Endothelial cell of umbilical vein (primary cell): ENCODE results near the gene MBD1. TPM values are rescaled to one million over a fixed set of nuclear protein-coding genes. Genes with fewer than 3 reads are reported as not detected.

ENCODE experiments used
- BruUV-seq: library from RNA; stranded (reverse); fragments of 400-500 nt; replicated peaks from 2 replicates; lab custom pipeline; 2021; lab: Mats Ljungman, UMichigan
- CTCF ChIA-PET: fragments of 300-600, 350-600 bp; sonication (Branson Sonifier 250); formaldehyde crosslinking; loops from one replicate; lab custom pipeline; 2021; ENCODE audit warnings: antibody characterized with exemption, inconsistent platforms; lab: Charles Lee
- POLR2A ChIA-PET: fragments of 300-600, 350-600 bp; sonication (Branson Sonifier 250); formaldehyde crosslinking; loops from one replicate; lab custom pipeline; 2021; ENCODE audit warnings: antibody characterized with exemption, inconsistent platforms; lab: Charles Lee
- DNase-seq: peaks from one replicate; pipeline ENCODE4 v3.0.0-alpha.2; 2011; ENCODE audit warnings: low read depth, low spot score
- FAIRE-seq: peaks from 2 replicates; lab custom pipeline; 2011; peaks lifted over from hg19 to GRCh38; lab: Jason Lieb, UNC
- H2AFZ ChIP-seq: 2 replicates; pipeline ENCODE4 v1.6.0; 2012; ENCODE audit warnings: low read depth, low read length, control low read depth, inconsistent platforms
- H3K27ac ChIP-seq: 2 replicates; pipeline ENCODE4 v1.5.1; 2011; ENCODE audit warnings: low read depth, mild to moderate bottlenecking, control low read depth, low read length, moderate library complexity; ENCODE audit not compliant: insufficient read depth
- H3K27me3 ChIP-seq, 2 experiments: 2 replicates each; pipeline versions ENCODE4 v1.6.0 to v1.6.1; 2011; ENCODE audit warnings: low read length in 2 of 2, mixed read lengths in 1 of 2; ENCODE audit not compliant: control insufficient read depth in 2 of 2, insufficient read depth in 2 of 2
- H3K36me3 ChIP-seq, 2 experiments: 2 replicates in 1 of 2; 3 replicates in 1 of 2; pipeline ENCODE4 v1.5.1; 2011; ENCODE audit warnings: low read length in 2 of 2, mild to moderate bottlenecking in 1 of 2, moderate library complexity in 1 of 2; ENCODE audit not compliant: control insufficient read depth in 2 of 2, insufficient read depth in 2 of 2; ENCODE audit errors: extremely low read depth in 1 of 2
- H3K4me1 ChIP-seq: 3 replicates; pipeline ENCODE4 v1.5.1; 2011; ENCODE audit warnings: mild to moderate bottlenecking, low read length; ENCODE audit not compliant: control insufficient read depth, insufficient read depth; ENCODE audit errors: extremely low read depth
- H3K4me2 ChIP-seq: 2 replicates; pipeline ENCODE4 v1.6.1; 2011; ENCODE audit warnings: low read length, control low read depth, mixed read lengths; ENCODE audit not compliant: insufficient read depth
- H3K4me3 ChIP-seq, 3 experiments: fragments of 200-600 bp in 1 of 3; sonication (generic), shearing (Covaris generic) in 1 of 3; replicated peaks in 1 of 3; 2 replicates each; pipeline ENCODE4 v1.5.1; 2011 to 2016; ENCODE audit warnings: control low read depth in 3 of 3, low read length in 3 of 3, mild to moderate bottlenecking in 2 of 3, inconsistent platforms in 1 of 3, low read depth in 1 of 3, moderate library complexity in 1 of 3; ENCODE audit not compliant: insufficient read depth in 1 of 3
- H3K79me2 ChIP-seq: 2 replicates; pipeline ENCODE4 v1.6.0; 2012; ENCODE audit warnings: low read length, inconsistent platforms; ENCODE audit not compliant: control insufficient read depth, insufficient read depth
- H3K9ac ChIP-seq: replicated peaks from 2 replicates; pipeline ENCODE3; 2011; ENCODE audit warnings: low read length, control low read depth; ENCODE audit not compliant: insufficient read depth; ENCODE audit errors: extremely low read depth
- H3K9me1 ChIP-seq: replicated peaks from 3 replicates; pipeline ENCODE4 v1.6.0; 2011; ENCODE audit warnings: mild to moderate bottlenecking, low read length; ENCODE audit not compliant: control insufficient read depth, insufficient read depth; ENCODE audit errors: extremely low read depth
- H3K9me3 ChIP-seq: replicated peaks from 2 replicates; pipeline ENCODE4 v1.5.1; 2012; ENCODE audit warnings: low read length, inconsistent platforms; ENCODE audit not compliant: control insufficient read depth, insufficient read depth
- H4K20me1 ChIP-seq: replicated peaks from 2 replicates; pipeline ENCODE3; 2011; ENCODE audit warnings: mild to moderate bottlenecking, low read length; ENCODE audit not compliant: control insufficient read depth, insufficient read depth; ENCODE audit errors: extremely low read depth
- CTCF ChIP-seq, 2 donors: IDR thresholded peaks; 1 replicate in 1 of 2; 2 replicates in 1 of 2; pipeline ENCODE4 v1.5.1; 2011; ENCODE audit warnings: low read length in 2 of 2, mild to moderate bottlenecking in 2 of 2, moderate library complexity in 2 of 2, control low read depth in 1 of 2, inconsistent platforms in 1 of 2, low read depth in 1 of 2; ENCODE audit not compliant: insufficient read depth in 1 of 2; ENCODE audit errors: extremely low read depth in 1 of 2
- EZH2 ChIP-seq: IDR thresholded peaks from 2 replicates; pipeline ENCODE4 v1.6.1; 2012; ENCODE audit warnings: borderline replicate concordance, low read depth, mild to moderate bottlenecking, moderate library complexity, low read length, inconsistent platforms; ENCODE audit not compliant: severe bottlenecking
- FOS ChIP-seq: IDR thresholded peaks from 2 replicates; pipeline ENCODE4 v1.6.1; 2011; ENCODE audit warnings: mild to moderate bottlenecking, low read length, moderate library complexity, borderline replicate concordance; ENCODE audit not compliant: insufficient read depth
- GATA2 ChIP-seq: IDR thresholded peaks from 2 replicates; pipeline ENCODE4 v1.7.0; 2011; ENCODE audit warnings: low read depth, mild to moderate bottlenecking, moderate library complexity, mixed read lengths, low read length; ENCODE audit not compliant: insufficient read length, insufficient read depth
- JUN ChIP-seq: IDR thresholded peaks from 2 replicates; pipeline ENCODE4 v1.6.1; 2011; ENCODE audit warnings: borderline replicate concordance, low read depth; ENCODE audit not compliant: insufficient read length, insufficient read depth
- MYC ChIP-seq: IDR thresholded peaks from one replicate; pipeline ENCODE4 v1.6.1; 2011; ENCODE audit warnings: mild to moderate bottlenecking, low read depth, low read length
- POLR2A ChIP-seq: IDR thresholded peaks from 2 replicates; pipeline ENCODE4 v1.6.1; 2012; ENCODE audit warnings: low read depth, mild to moderate bottlenecking, control low read depth, low read length
- POLR2AphosphoS5 ChIP-seq: IDR thresholded peaks from 2 replicates; pipeline ENCODE4 v1.6.1; 2012; ENCODE audit warnings: low read depth, mild to moderate bottlenecking, control low read depth, low read length, moderate library complexity; ENCODE audit not compliant: insufficient read depth
- dilution Hi-C: fragments of 300-500 bp; cut with MboI; formaldehyde crosslinking; loops from one replicate; pipeline ENCODE4 v1.15.0; 2019; ENCODE audit warnings: low sequenced_read_pairs; ENCODE audit not compliant: extremely low pct_ligation_motif_present
- intact Hi-C: fragments of 100-400 bp; cut with micrococcal nuclease; formaldehyde crosslinking; loops from one replicate; pipeline ENCODE4 v1.10.0; 2022
- polyA plus RNA-seq, 4 experiments: library from polyadenylated mRNA; depleted of rRNA in 3 of 4; stranded (reverse) in 3 of 4; unstranded in 1 of 4; fragments of >200 nt; gene quantifications; 2 replicates each; pipeline versions ENCODE4 v1.2.1 to v1.2.3, GENCODE V29; 2011 to 2012; ENCODE audit warnings: missing spikeins in 1 of 4
- total RNA-seq: library from RNA; stranded (reverse); gene quantifications from 2 replicates; pipeline ENCODE4 v1.2.3, GENCODE V29; 2021
- TF ChIP-seq, protein P1 (sequence below): IDR thresholded peaks from 2 replicates; pipeline ENCODE4 v1.6.1; 2011; ENCODE audit not compliant: insufficient read depth, insufficient read length

Gene MBD1
- total and polyA plus RNA-seq, 2 donors (not counting 3 experiments of a cell fraction or from before 2014, with no cell fraction given) = 57.2 to 77.5 TPM

DNA sequence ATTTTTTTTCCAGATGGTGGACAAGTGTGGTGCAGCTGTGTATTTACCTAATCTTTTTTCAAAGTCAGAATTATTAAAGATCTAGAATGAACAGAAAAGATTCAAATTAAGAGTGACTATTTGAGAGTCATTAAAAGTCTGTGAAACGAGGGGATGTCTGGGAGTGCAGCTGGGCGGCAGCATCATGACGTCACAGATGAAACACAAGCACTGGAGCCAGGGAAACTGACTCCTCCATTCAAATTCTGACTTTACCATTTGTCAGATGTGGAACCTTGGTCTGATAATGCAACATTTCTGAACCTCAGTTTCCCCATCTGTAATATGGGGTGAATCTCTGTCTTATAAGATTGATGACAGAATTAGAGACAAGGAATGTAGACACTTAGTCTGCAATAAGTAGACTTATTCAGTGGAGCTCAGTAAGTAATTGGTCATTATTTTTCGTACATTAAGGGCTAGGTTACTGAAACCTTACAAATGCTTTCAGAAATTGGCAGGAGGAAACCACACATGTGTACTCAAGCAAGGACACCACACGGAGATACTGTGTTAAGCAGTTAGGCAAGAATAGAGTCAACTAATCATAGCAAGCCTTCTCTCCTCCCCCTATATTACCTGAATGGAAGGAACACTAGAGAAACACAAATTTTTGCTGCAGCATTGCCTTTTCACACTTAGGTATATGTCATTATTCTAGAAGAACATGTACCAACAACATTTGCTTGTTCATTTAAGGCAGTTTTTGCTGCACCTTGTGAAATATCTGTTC is 34.0 kb upstream of the MBD1 start:
- FAIRE-seq (no peak), DNase-seq (no peak)
- Histone ChIP-seq H3K9me3 (no peaks in the 10 kb centered on the region), H3K4me3 (no peak overlapping the region), H3K9ac (no peak overlapping the region), H4K20me1 (no peaks in the 10 kb centered on the region), H3K4me2 (no peak overlapping the region), H3K36me3 (no peaks in the 10 kb centered on the region), H3K27ac (no peak overlapping the region), H2AFZ (no peak overlapping the region), H3K4me1 (no peaks in the 10 kb centered on the region), H3K9me1 (no peaks in the 10 kb centered on the region), H3K79me2 (no peaks in the 10 kb centered on the region), H3K27me3 (peaks cover 0 to 3% of the 10 kb centered on the region in 2 experiments)
- CTCF ChIA-PET = interaction anchor here (1.4 kb wide), 1 partner anchor 42 kb away, joined by 3 read pairs; no protein-coding TSS in a partner anchor
- TF ChIP-seq MYC = no peak
- TF ChIP-seq FOS = no peak
- TF ChIP-seq, protein P1, sequence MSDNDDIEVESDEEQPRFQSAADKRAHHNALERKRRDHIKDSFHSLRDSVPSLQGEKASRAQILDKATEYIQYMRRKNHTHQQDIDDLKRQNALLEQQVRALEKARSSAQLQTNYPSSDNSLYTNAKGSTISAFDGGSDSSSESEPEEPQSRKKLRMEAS = no peak
- no peak for TF ChIP-seq POLR2AphosphoS5
- no peak for TF ChIP-seq CTCF (IDR thresholded peaks at IDR 0.05; ENCODE audit: extremely low read depth in 1 of 2, insufficient read depth in 1 of 2, low read depth in 1 of 2, low read length in 2 of 2)
- TF ChIP-seq GATA2 = no peak
- TF ChIP-seq EZH2 = no peak
- TF ChIP-seq POLR2A = no peak
- TF ChIP-seq JUN = no peak
- POLR2A ChIA-PET = no interaction called here
- no TSS peak for BruUV-seq
- intact Hi-C loops = no loop called here
- dilution Hi-C loops = no loop called here
